Loucy (cell line): ENCODE measurements around the gene ZBTB1.
A peak's percentile ranks its signal among the peaks of the same experiment; 100 is the strongest.

Source experiments
- H2AFZ ChIP-seq: fragments of 200-600 bp; sonication (generic); 2 replicates; pipeline ENCODE4 v1.6.0; 2016; ENCODE audit warnings: antibody characterized with exemption, mild to moderate bottlenecking, low read length, moderate library complexity
- H3F3A ChIP-seq: fragments of 200-600 bp; 2 replicates; pipeline ENCODE4 v1.6.0; 2016; ENCODE audit warnings: antibody characterized with exemption, low read depth, mild to moderate bottlenecking
- H3K27me3 ChIP-seq: fragments of 200-600 bp; sonication (generic); 2 replicates; pipeline ENCODE4 v1.6.1; 2014; ENCODE audit warnings: low read length, mild to moderate bottlenecking; ENCODE audit not compliant: insufficient read depth, poor library complexity, severe bottlenecking
- H3K36me3 ChIP-seq: fragments of 200-600 bp; sonication (generic); 2 replicates; pipeline ENCODE4 v1.6.1; 2016; ENCODE audit warnings: low read length; ENCODE audit not compliant: insufficient read depth
- H3K4me1 ChIP-seq: fragments of 200-600 bp; sonication (generic); 2 replicates; pipeline ENCODE4 v1.5.1; 2014; ENCODE audit warnings: low read length, mild to moderate bottlenecking; ENCODE audit not compliant: insufficient read depth, poor library complexity, severe bottlenecking
- H3K4me2 ChIP-seq: fragments of 200-600 bp; sonication (generic); 2 replicates; pipeline ENCODE4 v1.6.0; 2014; ENCODE audit warnings: antibody characterized with exemption, low read length, low read depth, mild to moderate bottlenecking; ENCODE audit not compliant: poor library complexity, severe bottlenecking
- H3K4me3 ChIP-seq: fragments of 200-600 bp; sonication (generic); 2 replicates; pipeline ENCODE4 v1.5.1; 2014; ENCODE audit warnings: low read length, mild to moderate bottlenecking, mixed read lengths; ENCODE audit not compliant: poor library complexity, severe bottlenecking
- H3K79me2 ChIP-seq: fragments of 200-600 bp; sonication (generic); 2 replicates; pipeline ENCODE4 v1.6.1; 2014; ENCODE audit warnings: low read length; ENCODE audit not compliant: insufficient read depth
- H3K9ac ChIP-seq: fragments of 200-600 bp; sonication (generic); 2 replicates; pipeline ENCODE4 v1.6.0; 2014; ENCODE audit warnings: mild to moderate bottlenecking, low read depth, low read length, moderate library complexity; ENCODE audit not compliant: poor library complexity, severe bottlenecking
- H3K9me2 ChIP-seq: fragments of 200-600 bp; sonication (generic); replicated peaks from 2 replicates; pipeline ENCODE4 v1.6.1; 2016; ENCODE audit warnings: low read depth, low read length, mixed read lengths
- H3K9me3 ChIP-seq: fragments of 200-600 bp; sonication (generic); 2 replicates; pipeline ENCODE4 v1.6.1; 2014; ENCODE audit warnings: mild to moderate bottlenecking, antibody characterized with exemption, low read length, low read depth; ENCODE audit not compliant: insufficient read depth
- H4K20me1 ChIP-seq: fragments of 200-600 bp; sonication (generic); 2 replicates; pipeline ENCODE4 v1.6.0; 2014; ENCODE audit warnings: antibody characterized with exemption, low read length, mild to moderate bottlenecking; ENCODE audit not compliant: insufficient read depth, poor library complexity, severe bottlenecking
- EZH2phosphoT487 ChIP-seq: fragments of 200-600 bp; IDR thresholded peaks from 2 replicates; pipeline ENCODE4 v1.6.1; 2018; ENCODE audit warnings: antibody characterized with exemption, mild to moderate bottlenecking, moderate library complexity, borderline replicate concordance
- TF ChIP-seq, protein P1 (sequence below): fragments of 200-600 bp; sonication (generic); conservative IDR thresholded peaks from 2 replicates; pipeline ENCODE4 v1.5.1; 2014; ENCODE audit warnings: mild to moderate bottlenecking, antibody characterized with exemption, low read length

The ZBTB1 gene

DNA sequence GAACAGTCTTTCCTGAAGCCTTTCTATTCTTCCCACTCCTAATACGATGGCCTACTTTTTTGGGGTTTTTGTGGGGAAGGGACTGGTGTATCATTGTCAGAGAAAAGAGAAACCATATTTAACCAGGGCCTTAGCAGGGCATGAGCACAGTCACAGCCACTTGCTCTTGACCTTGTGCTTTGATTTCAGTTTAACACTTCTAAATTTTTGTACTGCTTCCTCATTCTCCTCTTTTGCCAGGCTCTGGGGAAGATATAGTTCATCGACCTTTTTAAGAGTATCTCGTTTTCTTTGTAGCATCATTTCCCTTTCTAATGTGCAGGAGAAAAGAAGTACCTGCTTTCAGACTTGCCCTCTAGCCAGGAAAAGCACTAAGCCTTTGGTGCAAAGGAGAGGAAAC is 2.2 kb downstream of the ZBTB1 start:
- no peaks in the 10 kb centered on the region for H3K27me3 ChIP-seq
- peaks cover 60% of the 10 kb centered on the region for H3K4me1 ChIP-seq
- no peaks in the 10 kb centered on the region for H3K9me2 ChIP-seq
- H4K20me1 ChIP-seq: peaks cover 72% of the 10 kb centered on the region
- H3K79me2 ChIP-seq: peaks cover 89% of the 10 kb centered on the region
- peaks cover 10% of the 10 kb centered on the region for H3F3A ChIP-seq
- H3K36me3 ChIP-seq: peaks cover 5% of the 10 kb centered on the region; the same call in 1 of the 2 replicates
- H3K9me3 ChIP-seq: no peaks in the 10 kb centered on the region
- peak overlapping the region; percentile 80 for H3K4me3 ChIP-seq
- H2AFZ ChIP-seq: no peak overlapping the region
- no peak for TF ChIP-seq EZH2phosphoT487
- TF ChIP-seq, protein P1, sequence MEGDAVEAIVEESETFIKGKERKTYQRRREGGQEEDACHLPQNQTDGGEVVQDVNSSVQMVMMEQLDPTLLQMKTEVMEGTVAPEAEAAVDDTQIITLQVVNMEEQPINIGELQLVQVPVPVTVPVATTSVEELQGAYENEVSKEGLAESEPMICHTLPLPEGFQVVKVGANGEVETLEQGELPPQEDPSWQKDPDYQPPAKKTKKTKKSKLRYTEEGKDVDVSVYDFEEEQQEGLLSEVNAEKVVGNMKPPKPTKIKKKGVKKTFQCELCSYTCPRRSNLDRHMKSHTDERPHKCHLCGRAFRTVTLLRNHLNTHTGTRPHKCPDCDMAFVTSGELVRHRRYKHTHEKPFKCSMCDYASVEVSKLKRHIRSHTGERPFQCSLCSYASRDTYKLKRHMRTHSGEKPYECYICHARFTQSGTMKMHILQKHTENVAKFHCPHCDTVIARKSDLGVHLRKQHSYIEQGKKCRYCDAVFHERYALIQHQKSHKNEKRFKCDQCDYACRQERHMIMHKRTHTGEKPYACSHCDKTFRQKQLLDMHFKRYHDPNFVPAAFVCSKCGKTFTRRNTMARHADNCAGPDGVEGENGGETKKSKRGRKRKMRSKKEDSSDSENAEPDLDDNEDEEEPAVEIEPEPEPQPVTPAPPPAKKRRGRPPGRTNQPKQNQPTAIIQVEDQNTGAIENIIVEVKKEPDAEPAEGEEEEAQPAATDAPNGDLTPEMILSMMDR: no peak
- H3K4me2 ChIP-seq: peak overlapping the region; percentile 99
- peak overlapping the region; percentile 98 for H3K9ac ChIP-seq

DNA sequence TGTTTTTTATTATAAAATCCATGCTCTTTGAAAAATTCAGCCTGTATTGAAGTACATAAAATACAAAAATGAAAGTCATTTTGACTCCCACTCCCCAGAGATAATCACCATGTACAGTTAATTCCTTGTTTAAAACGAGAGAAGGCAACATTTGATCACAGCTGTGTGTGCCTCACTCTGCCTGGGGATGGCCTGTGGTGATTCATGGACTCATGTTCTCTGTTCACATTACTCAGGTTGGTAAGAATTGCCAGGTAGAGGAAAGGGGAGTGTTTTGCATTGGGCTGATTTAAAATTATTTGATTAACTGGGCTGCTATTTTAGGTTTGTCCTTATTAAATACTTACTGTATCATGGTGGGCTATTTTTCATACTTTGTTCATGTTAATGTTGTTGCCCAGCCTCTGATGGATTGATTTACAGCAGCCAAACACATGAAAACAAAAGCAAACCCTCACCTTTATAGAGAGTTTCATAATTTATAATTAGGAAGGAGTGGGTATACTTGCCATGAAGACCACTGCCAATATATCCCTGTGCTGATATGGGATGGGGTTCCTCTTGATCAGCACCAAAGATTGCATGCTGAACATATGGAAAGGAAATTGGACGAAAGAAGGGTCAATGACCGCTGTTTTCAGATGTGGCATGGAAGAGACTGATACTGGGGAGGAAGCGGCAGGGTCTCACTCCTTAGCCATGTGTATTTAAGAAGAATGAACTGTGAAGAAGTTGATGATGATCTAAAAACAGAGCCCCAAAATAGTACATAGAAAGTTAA is 3.0 kb downstream of the ZBTB1 start:
- Histone ChIP-seq H3K36me3 (peaks cover 7% of the 10 kb centered on the region; the same call in 1 of the 2 replicates), H3K4me2 (peak overlapping the region; percentile 99), H2AFZ (no peak overlapping the region), H4K20me1 (peaks cover 72% of the 10 kb centered on the region), H3K9me2 (no peaks in the 10 kb centered on the region), H3F3A (peaks cover 10% of the 10 kb centered on the region), H3K4me3 (peak overlapping the region; percentile 80), H3K4me1 (peaks cover 60% of the 10 kb centered on the region), H3K79me2 (peaks cover 89% of the 10 kb centered on the region), H3K27me3 (no peaks in the 10 kb centered on the region), H3K9me3 (no peaks in the 10 kb centered on the region), H3K9ac (peak overlapping the region; percentile 98)
- TF ChIP-seq, protein P1: no peak
- no peak for TF ChIP-seq EZH2phosphoT487

DNA sequence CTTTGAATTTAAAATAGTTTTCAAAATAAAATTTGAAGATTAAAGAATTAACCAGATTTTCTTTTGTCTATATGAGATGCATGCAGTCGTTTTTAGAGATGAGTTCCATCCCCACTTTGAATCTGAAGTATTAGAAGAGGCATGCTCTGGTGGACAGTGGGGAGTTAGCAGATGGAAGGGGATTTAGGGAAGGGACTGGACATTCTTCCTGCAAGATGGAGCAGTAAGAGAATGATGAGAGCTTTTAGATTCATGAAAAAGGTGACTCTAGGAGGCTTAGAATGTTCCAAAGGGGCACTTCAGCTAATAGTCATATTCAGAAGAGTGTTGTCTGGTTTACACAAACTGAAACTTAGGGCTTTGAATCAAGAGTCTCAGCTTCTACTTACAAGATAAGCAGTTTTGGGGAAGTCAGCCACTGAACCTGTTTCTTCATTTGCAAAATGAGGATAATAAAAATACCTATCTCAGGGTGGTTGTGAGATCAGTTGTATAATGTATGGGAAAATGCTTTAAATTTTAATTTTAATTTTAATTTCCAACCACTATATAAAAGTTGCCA is 3.7 kb downstream of the ZBTB1 start:
- H3K36me3 ChIP-seq: peaks cover 7% of the 10 kb centered on the region; the same call in 1 of the 2 replicates
- peak overlapping the region; percentile 99 for H3K4me2 ChIP-seq
- H3K9me3 ChIP-seq: no peaks in the 10 kb centered on the region
- peak overlapping the region; percentile 98 for H3K9ac ChIP-seq
- H4K20me1 ChIP-seq: peaks cover 74% of the 10 kb centered on the region
- TF ChIP-seq, protein P1: no peak
- peaks cover 60% of the 10 kb centered on the region for H3K4me1 ChIP-seq
- no peak overlapping the region for H2AFZ ChIP-seq
- H3K27me3 ChIP-seq: no peaks in the 10 kb centered on the region
- H3K4me3 ChIP-seq: peak overlapping the region; percentile 80
- peaks cover 89% of the 10 kb centered on the region for H3K79me2 ChIP-seq
- H3F3A ChIP-seq: peaks cover 8% of the 10 kb centered on the region
- no peaks in the 10 kb centered on the region for H3K9me2 ChIP-seq
